Fibroblast of pulmonary artery (primary cell): ENCODE measurements around the gene KCNQ1.

Experiments
- DNase-seq: peaks from one replicate; pipeline ENCODE4 v3.0.0-alpha.2; 2010; ENCODE audit warnings: low read depth
- H3K4me3 ChIP-seq: replicated peaks from 2 replicates; pipeline ENCODE4 v1.5.1; 2011; ENCODE audit warnings: low read depth, mild to moderate bottlenecking, control low read depth, low read length, moderate library complexity
- TF ChIP-seq, protein P1 (sequence below): IDR thresholded peaks from 2 replicates; pipeline ENCODE4 v1.5.1; 2011; ENCODE audit warnings: mild to moderate bottlenecking, control low read depth, low read length, inconsistent platforms; ENCODE audit errors: missing control alignments

The KCNQ1 gene

DNA sequence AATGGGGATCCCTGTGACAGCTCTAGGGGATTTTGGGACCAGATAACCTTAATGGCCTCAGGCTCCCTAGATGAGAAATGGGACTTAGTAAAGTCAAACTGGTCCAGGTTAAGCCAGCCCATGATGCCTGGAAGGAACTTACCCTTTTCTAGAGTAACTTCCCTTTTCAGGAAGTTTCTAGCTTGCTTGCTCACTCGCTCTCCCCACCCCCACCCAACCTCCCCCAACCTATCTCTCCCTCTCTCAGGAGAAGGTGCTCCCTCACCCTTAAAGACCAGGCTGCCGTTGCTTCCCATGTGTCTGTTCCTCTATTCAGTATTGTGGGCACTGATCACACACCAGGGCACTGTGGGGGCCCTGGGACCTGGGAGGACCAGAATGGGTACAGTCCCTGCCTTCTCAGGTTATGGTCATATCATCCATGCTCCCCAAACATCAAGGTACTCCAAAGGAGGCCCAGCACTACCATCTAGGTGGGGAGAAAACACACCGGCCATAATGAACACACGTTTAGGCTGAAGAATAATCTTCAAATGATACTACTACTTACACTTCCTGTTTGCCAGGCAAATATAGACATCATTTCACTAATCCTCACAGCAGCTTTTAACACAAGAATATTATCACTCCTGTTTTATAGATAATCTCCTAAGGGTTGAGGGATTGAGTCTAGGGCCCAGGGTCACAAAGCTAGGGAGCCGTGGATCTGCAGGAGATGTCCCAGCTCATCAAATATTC, 236.8 kb downstream of the KCNQ1 start:
- H3K4me3 ChIP-seq, result no peak overlapping the region
- DNase-seq, result no peak
- TF ChIP-seq, protein P1, sequence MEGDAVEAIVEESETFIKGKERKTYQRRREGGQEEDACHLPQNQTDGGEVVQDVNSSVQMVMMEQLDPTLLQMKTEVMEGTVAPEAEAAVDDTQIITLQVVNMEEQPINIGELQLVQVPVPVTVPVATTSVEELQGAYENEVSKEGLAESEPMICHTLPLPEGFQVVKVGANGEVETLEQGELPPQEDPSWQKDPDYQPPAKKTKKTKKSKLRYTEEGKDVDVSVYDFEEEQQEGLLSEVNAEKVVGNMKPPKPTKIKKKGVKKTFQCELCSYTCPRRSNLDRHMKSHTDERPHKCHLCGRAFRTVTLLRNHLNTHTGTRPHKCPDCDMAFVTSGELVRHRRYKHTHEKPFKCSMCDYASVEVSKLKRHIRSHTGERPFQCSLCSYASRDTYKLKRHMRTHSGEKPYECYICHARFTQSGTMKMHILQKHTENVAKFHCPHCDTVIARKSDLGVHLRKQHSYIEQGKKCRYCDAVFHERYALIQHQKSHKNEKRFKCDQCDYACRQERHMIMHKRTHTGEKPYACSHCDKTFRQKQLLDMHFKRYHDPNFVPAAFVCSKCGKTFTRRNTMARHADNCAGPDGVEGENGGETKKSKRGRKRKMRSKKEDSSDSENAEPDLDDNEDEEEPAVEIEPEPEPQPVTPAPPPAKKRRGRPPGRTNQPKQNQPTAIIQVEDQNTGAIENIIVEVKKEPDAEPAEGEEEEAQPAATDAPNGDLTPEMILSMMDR, result no peak

DNA sequence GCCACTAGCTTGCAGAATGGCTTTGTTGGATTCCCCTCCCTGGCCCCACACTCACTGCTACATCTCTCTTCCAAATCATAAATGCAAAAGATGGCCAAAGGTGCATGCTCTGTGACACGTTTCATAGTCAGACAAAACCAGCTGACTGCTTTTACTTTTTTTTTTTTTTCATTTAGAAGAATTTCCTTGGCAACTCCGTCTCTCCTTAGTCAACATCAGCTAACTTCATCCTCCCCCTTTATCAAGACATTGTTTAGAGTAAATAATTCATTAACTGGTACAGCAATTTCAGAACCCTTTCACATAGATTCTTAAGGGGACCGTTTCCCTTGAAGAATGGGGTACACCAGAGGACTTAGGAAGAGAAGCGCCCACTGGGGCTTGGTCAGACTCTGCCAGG, 239.0 kb downstream of the KCNQ1 start:
- no peak for DNase-seq
- TF ChIP-seq, protein P1, result no peak
- H3K4me3 ChIP-seq, result no peak overlapping the region

DNA sequence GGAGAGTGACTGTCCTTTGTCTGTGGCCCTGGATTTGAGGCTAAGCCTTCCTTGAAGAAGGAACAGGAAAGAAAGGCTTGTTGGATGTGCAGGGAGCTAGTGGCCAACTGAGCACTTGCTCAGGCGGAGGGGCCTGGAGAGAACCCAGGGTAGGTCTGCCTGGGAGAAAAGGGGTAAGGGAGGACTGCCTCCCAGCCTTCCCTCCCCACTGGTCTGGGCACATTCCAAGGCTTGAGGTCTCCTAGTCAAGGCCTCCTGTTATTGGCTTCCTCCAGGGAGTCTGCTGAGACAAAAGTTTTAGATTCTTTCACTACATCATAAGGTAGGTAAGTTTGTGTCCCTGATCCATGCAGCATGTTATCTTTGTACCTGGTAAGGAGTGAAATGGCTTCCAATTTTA, 239.8 kb downstream of the KCNQ1 start:
- no peak for DNase-seq
- H3K4me3 ChIP-seq, result no peak overlapping the region
- TF ChIP-seq, protein P1, result no peak

DNA sequence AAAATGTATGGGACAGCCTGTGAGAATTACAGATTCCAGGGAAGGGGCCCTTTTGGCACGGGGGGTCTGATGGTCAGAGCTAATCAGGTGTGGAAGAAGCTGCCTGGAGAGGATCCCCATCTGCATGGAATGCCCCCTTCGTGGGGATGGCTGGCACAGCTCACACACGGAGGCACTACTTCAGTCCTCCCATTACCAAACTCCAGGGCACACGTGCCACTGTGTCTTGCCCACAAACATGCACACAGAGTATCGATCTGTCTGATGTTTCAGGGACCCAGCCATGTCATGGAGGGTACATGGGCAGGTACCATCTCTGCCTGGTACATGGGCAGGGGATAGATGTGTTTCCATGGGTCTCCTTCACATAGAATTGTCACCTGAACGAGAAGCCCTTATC, 240.2 kb downstream of the KCNQ1 start:
- DNase-seq, result no peak
- TF ChIP-seq, protein P1, result no peak
- H3K4me3 ChIP-seq, result no peak overlapping the region

DNA sequence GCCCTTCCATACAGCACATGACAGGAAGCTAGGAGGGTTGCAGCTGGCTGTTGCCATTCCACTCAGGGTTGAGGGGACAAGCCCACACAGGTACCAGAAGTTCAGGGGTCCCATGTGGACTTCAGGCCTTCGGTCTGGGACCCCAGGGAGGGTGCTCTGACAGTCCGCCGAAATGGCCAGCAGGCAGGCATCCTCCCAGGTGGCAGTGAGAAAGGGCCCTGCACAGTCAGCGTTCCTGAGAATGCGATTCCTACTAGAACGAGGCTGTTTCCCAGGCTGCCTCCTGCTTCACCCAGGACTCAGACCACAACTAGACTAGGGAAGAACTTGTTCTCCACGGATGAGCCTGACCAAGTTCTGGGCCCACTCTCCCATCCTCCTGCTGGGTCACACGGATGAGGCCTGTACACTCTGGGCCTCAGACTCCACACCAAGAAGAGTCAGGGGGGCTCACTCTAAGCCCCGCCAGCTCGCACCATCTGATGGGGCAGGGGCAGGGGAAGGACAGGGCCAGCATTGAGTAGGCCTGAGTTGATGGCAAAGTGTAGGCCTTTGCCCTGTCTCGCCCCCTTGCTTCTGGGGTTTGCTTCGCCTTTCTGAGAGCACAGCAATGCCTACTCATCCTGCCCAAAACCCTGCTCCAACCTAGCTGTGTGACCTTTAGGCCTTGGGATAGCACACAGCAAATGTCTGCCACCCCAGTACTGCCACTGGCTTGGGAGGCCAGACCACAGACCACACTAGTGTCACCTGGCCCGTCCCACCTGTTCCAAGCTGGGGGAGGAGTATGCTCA, 241.0 kb downstream of the KCNQ1 start:
- TF ChIP-seq, protein P1, result no peak
- no peak overlapping the region for H3K4me3 ChIP-seq
- DNase-seq, result no peak

DNA sequence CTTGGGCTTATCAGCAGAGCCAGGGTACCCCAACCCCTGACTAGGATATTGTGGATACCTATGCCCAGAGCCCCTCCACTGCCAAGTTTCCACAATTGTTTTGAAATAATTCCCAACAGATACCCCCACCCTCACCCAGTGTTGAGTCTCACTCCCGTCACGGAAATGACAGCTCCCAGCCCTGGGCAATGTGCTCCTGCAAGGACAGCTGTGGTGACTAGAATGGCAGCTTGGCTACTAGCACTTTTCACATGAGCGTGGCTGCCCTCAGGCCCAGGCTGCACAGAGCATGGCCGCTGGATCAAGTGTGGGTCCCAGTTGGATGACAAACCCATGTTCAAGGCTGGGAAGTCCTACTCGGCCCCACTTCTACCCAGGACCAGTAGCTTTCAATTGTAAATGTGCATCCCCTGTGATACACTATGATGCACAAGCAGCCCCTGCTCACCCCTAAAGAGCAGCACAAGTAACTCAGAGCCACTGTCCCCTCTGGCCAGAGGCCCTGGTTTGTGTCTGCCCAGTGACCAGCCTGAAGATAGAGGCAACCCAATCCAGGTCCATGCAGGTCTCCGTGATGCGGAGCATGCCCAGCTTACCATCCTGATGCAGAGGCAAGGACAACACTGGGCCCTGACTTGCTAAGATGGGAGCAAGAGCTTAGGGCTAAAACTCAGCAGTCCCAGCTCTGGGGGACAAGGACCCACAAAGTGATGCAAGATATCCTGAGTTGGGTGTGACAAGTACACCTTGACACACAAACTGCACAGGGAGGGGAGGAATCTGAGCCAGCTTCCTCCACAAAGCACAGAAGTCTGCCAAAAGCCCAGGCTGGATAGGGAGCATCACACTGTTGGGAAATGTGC, 241.8 kb downstream of the KCNQ1 start:
- DNase-seq, result no peak
- no peak overlapping the region for H3K4me3 ChIP-seq
- TF ChIP-seq, protein P1, result no peak
